ENCODE data around the gene SLC16A2.

SLC16A2 gene

GRCh38 chrX:74437530-74437929 is 16.2 kb downstream of the SLC16A2 start:
- H3K27ac ChIP-seq (ENCODE audit: low read length) = no peak overlapping the region
- no peak overlapping the region for H3K4me2 ChIP-seq (ENCODE audit: low read depth, low read length)
- H2AFZ ChIP-seq (ENCODE audit: low read length) = no peak overlapping the region
- no peak for TF ChIP-seq EZH2 (optimal IDR thresholded peaks at IDR 0.05; ENCODE audit: low read depth, low read length)
- H3K36me3 ChIP-seq (replicated peaks; ENCODE audit: insufficient read depth, low read length) = no peaks in the 10 kb centered on the region
- no peaks in the 10 kb centered on the region for H3K4me1 ChIP-seq (ENCODE audit: low read length)
- no peaks in the 10 kb centered on the region for H3F3A ChIP-seq (ENCODE audit: insufficient read depth, low read length)
- DNase-seq = no peak
- no peak overlapping the region for H3K4me3 ChIP-seq (ENCODE audit: low read length)
- H3K79me2 ChIP-seq (ENCODE audit: low read length) = no peaks in the 10 kb centered on the region
- no peak overlapping the region for H3K9ac ChIP-seq (ENCODE audit: low read length)
- no peaks in the 10 kb centered on the region for H4K20me1 ChIP-seq (ENCODE audit: insufficient read depth, low read length)
- no peaks in the 10 kb centered on the region for H3K9me2 ChIP-seq (replicated peaks; ENCODE audit: insufficient read depth, low read length)
- H3K27me3 ChIP-seq (replicated peaks; ENCODE audit: insufficient read depth, low read length) = no peaks in the 10 kb centered on the region
- no peaks in the 10 kb centered on the region for H3K9me3 ChIP-seq (replicated peaks; ENCODE audit: insufficient read depth, low read length)

GRCh38 chrX:74438764-74439163 is 17.5 kb downstream of the SLC16A2 start:
- H3K79me2 ChIP-seq (ENCODE audit: low read length) = no peaks in the 10 kb centered on the region
- no peaks in the 10 kb centered on the region for H3F3A ChIP-seq (ENCODE audit: insufficient read depth, low read length)
- TF ChIP-seq CTCF (IDR thresholded peaks at IDR 0.05; ENCODE audit: low read length) (no peak), EZH2phosphoT487 (IDR thresholded peaks at IDR 0.05; ENCODE audit: low read length) (no peak), EZH2 (optimal IDR thresholded peaks at IDR 0.05; ENCODE audit: low read depth, low read length) (no peak)
- H3K9ac ChIP-seq (ENCODE audit: low read length) = no peak overlapping the region
- no peak overlapping the region for H3K27ac ChIP-seq (ENCODE audit: low read length)
- H2AFZ ChIP-seq (ENCODE audit: low read length) = no peak overlapping the region
- H3K4me3 ChIP-seq (ENCODE audit: low read length) = no peak overlapping the region
- no peaks in the 10 kb centered on the region for H4K20me1 ChIP-seq (ENCODE audit: insufficient read depth, low read length)
- no peaks in the 10 kb centered on the region for H3K9me3 ChIP-seq (replicated peaks; ENCODE audit: insufficient read depth, low read length)
- DNase-seq = no peak
- H3K4me2 ChIP-seq (ENCODE audit: low read depth, low read length) = no peak overlapping the region
- H3K9me2 ChIP-seq (replicated peaks; ENCODE audit: insufficient read depth, low read length) = no peaks in the 10 kb centered on the region
- no peaks in the 10 kb centered on the region for H3K27me3 ChIP-seq (replicated peaks; ENCODE audit: insufficient read depth, low read length)
- no peaks in the 10 kb centered on the region for H3K36me3 ChIP-seq (replicated peaks; ENCODE audit: insufficient read depth, low read length)
- no peaks in the 10 kb centered on the region for H3K4me1 ChIP-seq (ENCODE audit: low read length)

- TF ChIP-seq EZH2phosphoT487 (IDR thresholded peaks at IDR 0.05; ENCODE audit: low read length) (no peak), CTCF (IDR thresholded peaks at IDR 0.05; ENCODE audit: low read length) (no peak), EZH2 (optimal IDR thresholded peaks at IDR 0.05; ENCODE audit: low read depth, low read length) (no peak)
- Histone ChIP-seq H3K9me2 (replicated peaks; ENCODE audit: insufficient read depth, low read length) (no peaks in the 10 kb centered on the region), H3F3A (ENCODE audit: insufficient read depth, low read length) (no peaks in the 10 kb centered on the region)
These were observed 23.8 kb downstream of the SLC16A2 start for GRCh38 chrX:74445099-74445498.

GRCh38 chrX:74446876-74447275 is 25.6 kb downstream of the SLC16A2 start:
- no peaks in the 10 kb centered on the region for H3K9me2 ChIP-seq (replicated peaks; ENCODE audit: insufficient read depth, low read length)
- TF ChIP-seq EZH2 (optimal IDR thresholded peaks at IDR 0.05; ENCODE audit: low read depth, low read length) = no peak
- no peak for TF ChIP-seq EZH2phosphoT487 (IDR thresholded peaks at IDR 0.05; ENCODE audit: low read length)
- no peak for TF ChIP-seq CTCF (IDR thresholded peaks at IDR 0.05; ENCODE audit: low read length)
- H3K27ac ChIP-seq (ENCODE audit: low read length) = no peak overlapping the region

More at GRCh38 chrX:74445099-74445498, 23.8 kb downstream of the SLC16A2 start:
- Histone ChIP-seq H3K4me3 (ENCODE audit: low read length) (no peak overlapping the region), H3K36me3 (replicated peaks; ENCODE audit: insufficient read depth, low read length) (no peaks in the 10 kb centered on the region), H3K79me2 (ENCODE audit: low read length) (no peaks in the 10 kb centered on the region), H3K4me1 (ENCODE audit: low read length) (no peaks in the 10 kb centered on the region), H3K27me3 (replicated peaks; ENCODE audit: insufficient read depth, low read length) (no peaks in the 10 kb centered on the region), H3K27ac (ENCODE audit: low read length) (no peak overlapping the region), H3K9me3 (replicated peaks; ENCODE audit: insufficient read depth, low read length) (no peaks in the 10 kb centered on the region), H3K9ac (ENCODE audit: low read length) (no peak overlapping the region), H3K4me2 (ENCODE audit: low read depth, low read length) (no peak overlapping the region), H4K20me1 (ENCODE audit: insufficient read depth, low read length) (no peaks in the 10 kb centered on the region), H2AFZ (ENCODE audit: low read length) (no peak overlapping the region)
- no peak for DNase-seq

More at GRCh38 chrX:74446876-74447275, 25.6 kb downstream of the SLC16A2 start:
- no peaks in the 10 kb centered on the region for H3K36me3 ChIP-seq (replicated peaks; ENCODE audit: insufficient read depth, low read length)
- no peaks in the 10 kb centered on the region for H3F3A ChIP-seq (ENCODE audit: insufficient read depth, low read length)
- no peaks in the 10 kb centered on the region for H3K27me3 ChIP-seq (replicated peaks; ENCODE audit: insufficient read depth, low read length)
- no peak overlapping the region for H3K4me3 ChIP-seq (ENCODE audit: low read length)
- H3K4me2 ChIP-seq (ENCODE audit: low read depth, low read length) = no peak overlapping the region
- DNase-seq = no peak
- no peaks in the 10 kb centered on the region for H3K9me3 ChIP-seq (replicated peaks; ENCODE audit: insufficient read depth, low read length)
- no peaks in the 10 kb centered on the region for H3K4me1 ChIP-seq (ENCODE audit: low read length)
- H4K20me1 ChIP-seq (ENCODE audit: insufficient read depth, low read length) = no peaks in the 10 kb centered on the region
- no peak overlapping the region for H2AFZ ChIP-seq (ENCODE audit: low read length)
- no peak overlapping the region for H3K9ac ChIP-seq (ENCODE audit: low read length)
- H3K79me2 ChIP-seq (ENCODE audit: low read length) = no peaks in the 10 kb centered on the region

All from MM.1S (cell line).